GM12873 (cell line): ENCODE results near the gene ECE2.

ENCODE experiments used
- CTCF ChIP-seq: IDR thresholded peaks from 2 replicates; pipeline ENCODE4 v1.5.1; 2012; ENCODE audit warnings: low read depth, mild to moderate bottlenecking, moderate library complexity, low read length, control low read depth; ENCODE audit not compliant: insufficient read depth; ENCODE audit errors: missing control alignments

The ECE2 gene

DNA sequence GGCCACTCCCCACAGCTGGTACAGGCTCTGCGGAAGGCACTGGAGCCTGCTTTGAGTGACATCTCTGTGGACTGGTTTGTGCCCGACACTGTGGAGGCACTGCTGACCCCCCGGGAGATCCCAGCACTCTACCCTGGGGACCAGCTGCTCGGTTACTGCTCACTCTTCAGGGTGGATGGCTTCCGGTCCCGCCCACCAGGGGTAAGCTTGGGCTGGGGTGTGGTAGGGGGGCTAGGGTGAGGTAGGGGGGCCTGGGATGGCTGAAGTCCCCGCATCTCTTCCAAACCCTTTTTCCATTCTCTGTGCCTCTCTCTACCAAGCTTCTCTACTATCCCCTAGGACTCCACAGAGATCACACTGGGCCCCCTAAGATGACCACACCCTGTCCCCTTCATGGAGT is 38.6 kb upstream of the ECE2 start:
- TF ChIP-seq CTCF = no peak

GRCh38 chr3:184237807-184238206 is 38.0 kb upstream of the ECE2 start:
- TF ChIP-seq CTCF = no peak

DNA sequence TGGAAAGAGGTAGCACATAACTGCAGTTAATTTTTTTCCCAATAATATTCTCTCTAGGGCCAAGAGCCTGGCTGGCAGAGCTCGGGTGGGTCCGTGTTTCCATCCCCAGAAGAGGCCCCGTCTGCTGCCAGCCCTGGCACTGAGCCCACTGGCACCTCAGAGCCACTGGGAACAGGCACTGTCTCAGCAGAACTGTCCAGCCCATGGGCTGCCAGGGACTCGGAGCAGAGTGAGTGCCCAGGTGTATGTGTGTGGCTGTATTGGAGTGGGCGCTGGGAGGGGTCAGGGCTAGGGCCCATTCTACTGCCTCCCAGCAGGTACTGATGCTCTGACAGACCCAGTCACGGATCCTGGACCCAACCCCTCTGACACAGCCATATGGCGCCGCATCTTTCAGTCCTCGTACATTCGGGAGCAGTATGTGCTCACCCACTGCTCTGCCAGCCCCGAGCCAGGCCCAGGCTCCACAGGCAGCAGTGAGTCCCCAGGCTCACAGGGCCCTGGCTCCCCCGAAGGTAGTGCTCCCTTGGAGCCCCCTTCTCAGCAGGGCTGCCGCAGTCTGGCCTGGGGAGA is 37.5 kb upstream of the ECE2 start:
- no peak for TF ChIP-seq CTCF

GRCh38 chr3:184239221-184239620 is 36.6 kb upstream of the ECE2 start:
- TF ChIP-seq CTCF = no peak

- TF ChIP-seq CTCF = no peak
These were observed 36.1 kb upstream of the ECE2 start for GRCh38 chr3:184239708-184240107.

DNA sequence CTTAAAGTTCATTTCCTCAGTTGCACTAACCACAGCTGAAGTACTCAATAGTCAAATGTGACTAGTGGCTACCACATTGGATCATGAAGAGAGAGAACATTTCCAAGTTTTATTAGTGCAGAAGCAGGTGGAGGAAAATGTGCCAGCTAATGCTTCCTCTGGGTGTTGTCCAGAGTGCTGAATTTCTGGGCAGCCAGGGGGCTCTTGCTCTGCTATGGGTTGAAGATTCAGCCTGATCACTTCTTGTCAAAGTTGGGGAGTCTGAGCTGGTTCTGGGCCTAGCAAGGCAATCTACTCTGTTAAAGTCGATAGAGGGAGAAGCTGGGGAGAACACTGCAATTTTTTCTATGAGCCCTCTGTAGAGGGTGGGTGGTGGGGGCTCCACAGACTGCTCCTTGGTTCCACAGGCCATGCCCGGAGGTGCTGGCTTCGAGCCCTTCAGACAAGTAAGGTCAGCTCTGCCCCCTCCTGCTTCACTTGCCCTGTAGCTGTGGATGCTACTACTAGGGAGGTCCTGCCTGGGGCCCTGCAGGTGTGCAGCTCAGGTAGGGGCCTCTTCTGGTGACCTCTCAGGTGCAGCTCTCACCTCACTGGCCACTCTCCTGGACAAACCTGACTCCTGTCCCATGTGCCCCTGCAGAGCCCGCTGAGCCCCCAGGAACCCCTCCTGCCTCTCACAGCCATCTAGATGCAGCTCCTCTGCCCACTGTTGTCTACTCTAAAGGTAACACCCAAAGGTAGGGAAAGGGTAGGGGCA is 35.3 kb upstream of the ECE2 start:
- no peak for TF ChIP-seq CTCF

DNA sequence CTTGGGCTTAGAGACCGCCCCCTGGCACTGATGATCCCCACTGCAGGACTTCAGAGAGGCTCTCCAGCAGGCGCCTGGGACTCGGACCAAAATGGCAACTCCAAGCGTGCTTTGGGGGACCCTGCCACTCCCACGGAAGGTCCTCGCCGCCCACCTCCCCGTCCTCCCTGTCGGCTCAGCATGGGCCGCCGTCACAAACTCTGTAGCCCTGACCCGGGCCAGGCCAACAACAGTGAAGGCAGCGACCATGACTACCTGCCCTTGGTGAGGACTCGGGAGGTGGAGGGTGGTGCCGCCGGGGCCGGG is 34.7 kb upstream of the ECE2 start:
- no peak for TF ChIP-seq CTCF
